ENCODE data around the gene HPSE2.
"Not testable (repeated sequence)": the region's sequence is repeated elsewhere in the genome, so short reads cannot be mapped to it uniquely, and the experiment has no call there.

HPSE2 gene

DNA sequence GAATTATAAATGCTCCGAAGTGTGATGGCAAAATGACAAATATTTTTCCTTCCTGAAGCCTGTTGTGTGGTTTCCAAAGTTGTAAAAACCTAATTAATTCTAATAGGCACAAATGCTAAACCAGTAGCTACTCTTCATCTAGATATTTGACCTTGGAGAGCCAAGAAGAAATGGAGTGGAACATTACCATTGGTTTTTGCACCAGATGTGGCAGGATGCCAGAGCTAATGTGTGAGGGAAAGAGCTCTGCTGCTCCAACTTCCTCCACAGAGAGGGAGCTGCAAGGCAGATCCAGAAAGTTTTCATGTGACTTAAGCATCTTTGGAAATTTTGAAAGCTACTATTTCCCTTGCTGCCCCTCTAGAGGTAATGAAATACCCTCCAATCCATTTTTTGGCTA is 723.8 kb downstream of the HPSE2 start:
- DNase-seq (ENCODE audit: insufficient read length, low spot score) (no peak), FAIRE-seq (no peak)
- no peak for TF ChIP-seq POLR2A (IDR thresholded peaks at IDR 0.05; ENCODE audit: low read depth, low read length)

DNA sequence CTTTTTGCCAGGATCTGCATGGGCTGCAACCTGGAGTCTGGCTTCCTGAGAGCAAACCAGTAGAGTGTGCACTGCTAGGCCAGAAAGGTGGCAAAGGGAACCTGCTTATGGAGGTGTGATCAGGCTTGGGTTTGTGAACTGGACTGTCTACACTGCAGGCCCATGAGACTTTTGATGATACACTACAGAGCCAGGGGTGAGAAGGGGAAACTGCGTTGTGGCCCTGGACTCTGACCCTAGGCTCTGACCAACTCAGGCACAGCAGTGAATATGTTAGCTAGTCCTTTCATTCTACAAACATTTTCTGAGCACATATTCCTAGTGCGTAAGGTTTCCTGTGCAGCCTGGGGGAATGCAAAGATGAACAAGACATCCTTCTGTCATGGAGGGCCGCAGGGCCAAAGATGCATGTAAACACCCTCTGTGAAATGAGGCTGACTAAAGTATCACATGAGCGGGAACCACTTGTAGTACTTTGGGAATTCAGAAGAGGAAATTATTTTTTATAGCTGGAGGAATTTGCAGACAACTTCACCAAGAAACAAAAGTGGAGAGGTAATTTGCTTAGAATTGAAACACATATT is 725.1 kb downstream of the HPSE2 start:
- FAIRE-seq: no peak
- no peak for TF ChIP-seq POLR2A (IDR thresholded peaks at IDR 0.05; ENCODE audit: low read depth, low read length)
- no peak for DNase-seq (ENCODE audit: insufficient read length, low spot score)

DNA sequence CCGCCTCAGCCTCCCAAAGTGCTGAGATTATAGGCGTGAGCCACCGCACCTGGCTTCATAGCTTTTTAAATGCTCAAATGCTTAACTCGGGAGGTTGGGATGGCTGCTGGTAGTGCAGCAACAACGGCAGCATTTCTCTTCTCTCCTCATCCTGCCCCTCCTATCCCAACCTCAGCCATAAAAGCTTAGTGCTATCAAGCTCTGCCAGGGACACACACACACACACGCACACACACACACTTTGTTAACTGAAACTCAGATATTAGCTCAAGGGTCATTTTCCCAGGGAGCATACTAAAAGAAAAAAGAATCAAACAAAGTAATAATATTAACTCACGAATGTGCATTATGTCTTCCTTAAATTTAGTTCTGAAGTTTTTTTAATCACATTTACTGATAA is 725.9 kb downstream of the HPSE2 start:
- DNase-seq (ENCODE audit: insufficient read length, low spot score) (no peak), FAIRE-seq (no peak)
- TF ChIP-seq POLR2A (IDR thresholded peaks at IDR 0.05; ENCODE audit: low read depth, low read length): no peak

DNA sequence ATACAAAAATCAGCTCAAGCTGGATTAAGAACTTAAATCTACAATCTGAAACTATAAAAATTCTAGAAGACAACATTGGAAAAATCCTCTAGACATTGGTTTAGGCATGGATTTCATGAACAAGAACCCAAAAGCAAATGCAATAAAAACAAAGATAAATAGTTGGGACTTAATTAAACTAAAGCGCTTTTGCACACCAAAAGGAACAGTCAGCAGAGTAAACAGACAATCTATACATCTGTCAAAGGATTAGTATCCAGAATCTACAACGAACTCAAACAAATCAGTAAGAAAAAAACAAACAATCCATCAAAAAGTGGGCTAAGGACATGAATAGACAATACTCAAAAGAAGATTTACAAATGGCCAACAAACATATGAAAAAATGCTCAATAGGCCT is 733.1 kb downstream of the HPSE2 start:
- DNase-seq (ENCODE audit: insufficient read length, low spot score); FAIRE-seq: not testable (repeated sequence)

DNA sequence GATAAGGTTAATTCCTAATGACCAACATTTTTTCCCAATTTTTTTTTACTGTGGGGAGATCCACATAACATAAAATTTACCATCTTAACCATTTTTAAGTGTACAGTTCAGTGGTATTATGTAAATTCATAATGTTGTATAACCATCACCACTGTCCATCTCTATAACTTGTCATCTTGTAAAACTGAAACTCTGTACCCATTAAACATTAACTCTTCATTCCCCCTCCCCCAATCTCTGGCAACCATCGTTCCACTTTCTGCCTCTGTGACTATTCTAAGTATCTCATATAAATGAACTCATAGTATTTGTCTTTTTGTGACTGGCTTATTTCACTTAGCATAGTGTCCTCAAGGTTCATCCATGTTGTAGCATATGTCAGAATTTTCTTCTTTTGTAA is 742.9 kb downstream of the HPSE2 start:
- FAIRE-seq (no peak), DNase-seq (ENCODE audit: insufficient read length, low spot score) (no peak)
- no peak for TF ChIP-seq POLR2A (IDR thresholded peaks at IDR 0.05; ENCODE audit: low read depth, low read length)

DNA sequence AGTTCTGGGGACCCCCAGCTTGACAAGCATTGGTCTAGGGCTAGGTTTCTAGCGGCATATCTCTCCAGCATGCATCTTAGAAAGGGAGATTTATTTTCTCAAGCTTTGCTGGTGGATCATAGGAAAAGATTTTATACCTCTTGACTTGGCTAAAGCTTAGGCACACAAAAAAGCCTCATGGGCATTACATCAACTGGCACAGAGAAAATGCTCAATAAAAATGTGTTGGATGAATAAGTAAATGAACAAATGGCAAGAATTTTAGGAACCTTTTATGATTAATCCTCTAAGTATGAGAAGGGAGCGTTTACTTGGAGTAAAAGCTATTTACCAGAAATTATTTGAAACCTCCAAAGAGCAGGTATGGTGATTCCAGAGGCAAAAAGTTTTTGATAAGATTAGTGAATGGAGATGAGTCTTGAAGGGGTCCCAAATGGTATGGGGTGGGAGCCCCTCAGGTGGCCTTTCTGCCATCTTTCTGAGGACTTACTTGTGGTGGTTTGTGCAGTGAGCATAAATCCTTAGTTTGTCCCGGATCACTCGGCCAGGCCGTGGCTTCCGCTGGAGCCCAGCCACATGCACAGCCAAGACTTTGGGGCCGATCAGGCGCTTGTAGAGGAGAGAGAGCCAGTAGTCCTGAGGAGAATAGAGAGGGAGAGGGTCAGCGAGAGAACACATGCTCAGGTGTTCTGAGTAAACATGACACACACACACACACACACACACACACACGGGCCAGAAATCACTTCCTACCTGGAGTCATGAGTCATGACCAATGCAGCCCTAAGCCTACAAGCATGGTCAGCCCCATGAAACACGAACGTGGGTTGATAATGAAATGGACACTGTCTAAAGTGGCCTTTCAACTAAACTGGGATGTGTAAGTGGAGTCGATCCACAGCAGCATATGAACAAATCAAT is 745.8 kb downstream of the HPSE2 start:
- no peak for FAIRE-seq
- DNase-seq (ENCODE audit: insufficient read length, low spot score): no peak
- no peak for TF ChIP-seq POLR2A (IDR thresholded peaks at IDR 0.05; ENCODE audit: low read depth, low read length)

DNA sequence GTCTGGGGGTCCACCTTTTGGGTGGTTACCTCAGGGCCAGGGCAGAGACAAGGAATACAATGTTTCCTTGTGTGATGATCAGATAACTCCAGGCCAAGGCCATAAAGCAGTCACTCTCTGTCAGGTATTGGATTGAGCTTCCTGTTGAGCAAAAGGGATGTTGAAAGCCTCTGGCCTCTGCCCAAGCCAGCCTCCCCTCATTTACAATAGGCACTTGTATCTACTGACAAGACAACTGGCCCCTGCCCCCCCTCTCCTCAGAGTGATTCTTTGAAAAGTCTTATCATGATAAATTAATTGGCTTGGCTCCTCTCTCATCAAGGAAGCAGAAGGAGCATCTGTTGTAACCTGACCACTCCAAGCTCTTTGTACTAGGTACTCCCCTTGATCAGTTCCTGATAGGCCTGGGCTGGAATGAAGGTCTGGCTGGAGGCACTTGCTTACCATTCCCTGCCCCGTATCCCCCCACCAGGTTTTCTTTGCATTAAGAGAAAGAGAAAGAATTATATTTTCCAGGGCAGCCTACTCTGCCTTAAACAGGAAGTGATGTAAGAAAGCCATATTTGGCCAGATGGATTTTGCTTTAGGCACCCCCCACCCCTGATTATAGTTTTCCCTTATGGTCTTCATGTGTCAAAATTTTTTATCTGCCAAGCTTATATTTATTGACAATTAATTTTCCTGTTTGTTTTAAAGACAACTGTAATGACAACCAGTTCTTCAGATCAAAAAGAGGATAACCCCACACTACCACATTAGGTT is 746.8 kb downstream of the HPSE2 start:
- DNase-seq (ENCODE audit: insufficient read length, low spot score) (no peak), FAIRE-seq (no peak)
- TF ChIP-seq POLR2A (IDR thresholded peaks at IDR 0.05; ENCODE audit: low read depth, low read length): no peak

DNA sequence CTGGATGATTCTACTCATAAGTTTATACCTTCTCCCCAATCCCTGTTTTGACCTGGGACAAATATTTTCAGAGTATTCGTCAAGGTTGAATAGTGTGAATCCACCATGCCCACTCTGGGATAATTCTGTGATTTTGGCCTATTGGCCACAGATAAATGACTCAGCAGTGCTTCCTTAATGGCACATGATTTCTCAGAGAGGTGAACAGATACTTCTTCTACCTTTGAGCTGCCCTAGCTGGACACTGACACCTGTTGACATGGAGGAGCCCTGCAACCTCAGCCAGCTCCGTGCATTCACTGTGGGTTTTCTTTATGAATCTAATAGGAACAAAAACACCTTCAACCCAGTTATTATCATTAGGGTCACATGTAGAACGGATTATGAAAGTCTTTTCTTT is 748.0 kb downstream of the HPSE2 start:
- FAIRE-seq (no peak), DNase-seq (ENCODE audit: insufficient read length, low spot score) (no peak)
- no peak for TF ChIP-seq POLR2A (IDR thresholded peaks at IDR 0.05; ENCODE audit: low read depth, low read length)

DNA sequence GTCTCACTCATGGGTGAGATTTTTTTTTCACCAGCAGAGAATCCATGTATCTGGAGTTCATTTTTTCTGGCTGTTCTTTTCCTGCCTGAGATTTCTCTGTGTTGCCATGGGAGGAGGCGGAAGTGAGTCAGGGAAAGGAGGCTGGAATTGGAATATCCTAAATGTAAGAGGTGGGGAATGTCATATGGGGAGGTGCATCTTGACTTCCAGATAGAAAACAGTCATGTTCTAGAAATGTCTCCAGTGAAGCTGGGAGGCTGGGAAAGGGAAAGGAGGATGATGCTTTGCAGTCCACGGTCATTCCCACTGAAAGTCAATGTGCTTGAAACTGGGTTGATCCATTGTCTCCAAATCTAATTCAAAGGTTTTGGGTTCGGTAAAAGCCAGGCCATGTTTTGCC is 749.2 kb downstream of the HPSE2 start:
- FAIRE-seq: peak; percentile 30
- TF ChIP-seq POLR2A (IDR thresholded peaks at IDR 0.05; ENCODE audit: low read depth, low read length): no peak
- DNase-seq (ENCODE audit: insufficient read length, low spot score): peak; percentile 29

DNA sequence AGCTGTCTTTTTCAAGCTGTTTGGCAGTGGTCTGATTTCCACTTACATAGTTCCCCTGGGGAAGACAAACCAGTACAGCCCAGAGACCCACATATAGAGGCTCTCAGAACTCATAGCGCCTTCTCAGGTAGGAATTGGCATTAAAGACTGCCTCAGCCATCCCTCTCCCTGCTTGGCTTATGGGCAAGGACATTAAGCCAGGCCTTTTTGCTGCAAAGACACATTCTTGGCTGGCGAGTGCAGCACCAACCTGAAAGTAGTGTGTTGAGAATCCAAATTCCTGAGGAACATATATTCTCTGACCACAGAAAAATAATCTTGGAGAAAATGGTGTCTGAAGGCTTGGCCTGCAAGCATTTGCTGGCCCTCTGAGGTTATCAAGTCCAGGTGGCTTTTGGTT is 749.7 kb downstream of the HPSE2 start:
- no peak for TF ChIP-seq POLR2A (IDR thresholded peaks at IDR 0.05; ENCODE audit: low read depth, low read length)
- DNase-seq (ENCODE audit: insufficient read length, low spot score) (no peak), FAIRE-seq (no peak)

DNA sequence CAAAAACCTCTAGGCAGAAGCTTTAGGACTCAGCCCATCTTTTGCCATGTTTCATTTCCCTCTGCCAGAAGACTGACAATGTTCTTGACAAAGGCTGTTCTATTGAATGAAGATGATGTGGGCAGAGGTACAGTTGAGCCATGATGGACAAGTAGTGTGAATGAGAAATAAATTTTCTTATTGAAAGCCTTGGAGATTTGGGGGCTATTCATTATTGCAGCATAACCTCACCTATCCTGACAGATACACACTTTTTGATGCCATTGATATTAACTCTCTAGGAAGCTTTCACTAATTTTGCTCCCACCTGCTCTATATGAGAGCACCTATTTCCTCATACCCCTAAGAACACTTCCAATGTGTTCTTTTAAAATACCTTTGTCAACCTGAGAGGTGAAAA is 752.0 kb downstream of the HPSE2 start:
- no peak for FAIRE-seq
- DNase-seq (ENCODE audit: insufficient read length, low spot score): no peak
- no peak for TF ChIP-seq POLR2A (IDR thresholded peaks at IDR 0.05; ENCODE audit: low read depth, low read length)

DNA sequence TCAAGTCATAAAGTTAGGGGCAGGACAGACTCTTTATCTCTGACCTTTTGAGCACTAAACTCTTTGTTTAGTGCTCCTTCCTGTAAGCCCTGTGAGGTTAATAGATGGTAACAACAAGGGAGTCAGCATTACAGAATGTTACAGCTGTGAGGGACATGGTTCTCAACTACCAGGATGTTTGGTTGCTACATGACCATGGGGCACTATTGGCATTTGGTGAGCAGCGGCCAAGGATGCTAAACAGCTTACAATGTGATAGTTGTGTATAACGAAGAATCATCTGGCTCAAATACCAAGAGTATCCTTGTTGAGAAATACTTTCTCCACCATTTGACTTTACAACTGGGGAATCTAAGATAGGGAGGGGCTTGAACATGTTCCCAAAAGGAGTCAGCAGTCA is 753.6 kb downstream of the HPSE2 start:
- DNase-seq (ENCODE audit: insufficient read length, low spot score) (no peak), FAIRE-seq (no peak)
- no peak for TF ChIP-seq POLR2A (IDR thresholded peaks at IDR 0.05; ENCODE audit: low read depth, low read length)

DNA sequence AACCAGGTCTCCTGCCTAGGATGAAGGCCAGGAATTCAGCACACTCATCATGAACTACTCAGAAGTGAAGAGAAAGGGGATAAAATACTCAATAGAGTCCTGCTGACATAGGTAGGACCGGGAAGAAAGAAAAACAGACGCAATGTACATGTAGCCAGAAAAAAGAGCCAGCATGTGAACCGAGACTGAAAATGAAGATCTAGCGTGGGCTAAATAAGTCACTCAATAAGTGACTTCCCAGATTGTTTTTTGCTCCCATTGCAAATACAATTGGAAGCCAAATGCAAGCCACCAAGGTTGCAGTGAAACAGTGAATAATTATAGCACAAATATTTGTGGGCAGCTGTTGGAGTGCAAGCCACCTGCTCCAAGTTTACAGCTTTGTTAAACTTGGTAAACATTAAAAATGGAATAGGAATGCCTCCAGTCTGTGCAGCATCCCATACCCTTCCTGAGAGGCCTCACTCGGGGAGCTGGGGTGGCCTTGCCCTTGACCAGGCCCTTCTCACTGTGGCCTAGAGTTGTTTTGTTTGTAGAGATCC is 754.2 kb downstream of the HPSE2 start:
- FAIRE-seq (no peak), DNase-seq (ENCODE audit: insufficient read length, low spot score) (no peak)
- TF ChIP-seq POLR2A (IDR thresholded peaks at IDR 0.05; ENCODE audit: low read depth, low read length): no peak

Data from H54 (cell line).